Ectodermal cell (in vitro differentiated cells): Measurements from ENCODE around the gene FAM199X.
"Not testable (repeated sequence)": the region's sequence is repeated elsewhere in the genome, so short reads cannot be mapped to it uniquely, and the experiment has no call there.

Experiments used
- H3K27ac ChIP-seq: 2 replicates; pipeline ENCODE4 v1.7.0; 2013; ENCODE audit warnings: mild to moderate bottlenecking, low read depth, low read length; ENCODE audit not compliant: insufficient read depth, poor library complexity, severe bottlenecking
- H3K27me3 ChIP-seq: 2 replicates; pipeline ENCODE4 v1.7.0; 2013; ENCODE audit warnings: mild to moderate bottlenecking, low read length; ENCODE audit not compliant: insufficient read depth, control insufficient read depth, poor library complexity, severe bottlenecking
- H3K36me3 ChIP-seq: one replicate; pipeline ENCODE4 v1.7.0; 2013; ENCODE audit warnings: low read length; ENCODE audit not compliant: control insufficient read depth, insufficient read depth
- H3K4me1 ChIP-seq: one replicate; pipeline ENCODE4 v1.7.0; 2013; ENCODE audit warnings: low read length; ENCODE audit not compliant: control insufficient read depth, insufficient read depth
- H3K4me3 ChIP-seq: 2 replicates; pipeline ENCODE4 v1.7.0; 2013; ENCODE audit warnings: low read depth, low read length, control low read depth; ENCODE audit not compliant: insufficient read depth
- H3K9me3 ChIP-seq: 2 replicates; pipeline ENCODE4 v1.7.0; 2013; ENCODE audit warnings: mild to moderate bottlenecking, low read length, moderate library complexity; ENCODE audit not compliant: control insufficient read depth
- WGBS, 2 experiments: methylation state at CpG; one replicate each; pipeline ENCODE4 v1.1.7; 2013; ENCODE audit warnings: missing lambda C conversion rate in 2 of 2; 5-methylcytosine and 5-hydroxymethylcytosine counted together

The FAM199X gene

DNA sequence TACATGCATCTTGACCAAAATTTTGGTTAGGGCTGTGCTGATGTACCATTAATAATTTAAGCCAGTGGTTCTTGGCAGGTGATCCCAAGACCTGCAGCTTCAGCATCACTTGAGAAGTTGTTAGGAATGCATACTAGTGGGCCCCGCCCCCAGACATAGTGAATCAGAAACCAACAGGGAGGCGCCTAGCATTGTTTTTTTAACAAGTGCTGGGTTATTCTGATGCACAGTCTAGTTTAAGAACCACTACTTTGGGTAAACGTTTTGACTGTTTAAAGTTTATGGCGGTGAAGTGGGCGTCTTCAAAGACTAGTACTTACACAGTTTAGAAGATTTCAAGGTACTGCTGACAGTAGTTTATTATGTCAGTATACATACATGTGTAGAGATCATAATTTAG, 23.6 kb downstream of the FAM199X start:
- no peaks in the 10 kb centered on the region for H3K9me3 ChIP-seq
- no peak overlapping the region for H3K27ac ChIP-seq
- 90 to 96% methylated on average over 2 to 5 of the region's 5 CpGs for WGBS, 2 experiments
- no peaks in the 10 kb centered on the region for H3K36me3 ChIP-seq
- no peaks in the 10 kb centered on the region for H3K4me1 ChIP-seq
- no peaks in the 10 kb centered on the region for H3K27me3 ChIP-seq
- H3K4me3 ChIP-seq, result no peak overlapping the region

- Histone ChIP-seq H3K36me3 (no peaks in the 10 kb centered on the region), H3K4me1 (no peaks in the 10 kb centered on the region), H3K27me3 (no peaks in the 10 kb centered on the region), H3K9me3 (no peaks in the 10 kb centered on the region), H3K27ac (no peak overlapping the region), H3K4me3 (no peak overlapping the region)
- 92 to 93% methylated on average over 2 of the region's 2 CpGs for WGBS, 2 experiments
These were observed 27.2 kb downstream of the FAM199X start for GRCh38 chrX:104193485-104193884.

- 63 to 87% methylated on average over 1 of the region's 1 CpG for WGBS, 2 experiments
- Histone ChIP-seq H3K36me3 (no peaks in the 10 kb centered on the region), H3K4me3 (no peak overlapping the region), H3K9me3 (no peaks in the 10 kb centered on the region), H3K27ac (no peak overlapping the region), H3K4me1 (no peaks in the 10 kb centered on the region), H3K27me3 (no peaks in the 10 kb centered on the region)
These were observed 28.8 kb downstream of the FAM199X start for GRCh38 chrX:104195013-104195412.

- 89 to 100% methylated on average over 1 of the region's 1 CpG for WGBS, 2 experiments
- H3K9me3 ChIP-seq, result no peaks in the 10 kb centered on the region
- no peak overlapping the region for H3K4me3 ChIP-seq
These were observed 29.3 kb downstream of the FAM199X start for GRCh38 chrX:104195489-104196084.

DNA sequence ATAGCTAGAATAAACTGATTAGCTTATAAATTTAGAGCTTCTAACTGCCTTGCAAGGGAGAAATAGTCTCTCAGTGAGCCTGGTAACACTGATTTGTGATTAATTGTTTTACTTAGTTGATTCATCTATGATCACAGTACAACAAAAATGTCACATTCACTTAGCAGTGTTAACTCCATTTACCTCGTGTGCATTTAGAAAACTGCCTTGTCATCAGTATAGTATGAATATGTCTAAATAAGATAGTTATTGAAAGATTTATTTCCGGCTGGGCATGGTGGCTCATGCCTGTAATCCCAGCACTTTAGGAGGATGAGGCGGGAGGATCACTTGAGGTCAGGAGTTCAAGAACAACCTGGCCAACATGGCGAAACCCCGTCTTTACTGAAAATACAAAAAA, 39.3 kb downstream of the FAM199X start:
- Histone ChIP-seq H3K4me3 (no peak overlapping the region), H3K27ac (no peak overlapping the region), H3K27me3 (no peaks in the 10 kb centered on the region), H3K4me1 (no peaks in the 10 kb centered on the region), H3K9me3 (no peaks in the 10 kb centered on the region), H3K36me3 (no peaks in the 10 kb centered on the region)
- 90 to 93% methylated on average over 4 to 5 of the region's 5 CpGs for WGBS, 2 experiments

More at GRCh38 chrX:104195489-104196084, 29.3 kb downstream of the FAM199X start:
- no peaks in the 10 kb centered on the region for H3K27me3 ChIP-seq
- no peak overlapping the region for H3K27ac ChIP-seq
- H3K4me1 ChIP-seq, result no peaks in the 10 kb centered on the region
- no peaks in the 10 kb centered on the region for H3K36me3 ChIP-seq

DNA sequence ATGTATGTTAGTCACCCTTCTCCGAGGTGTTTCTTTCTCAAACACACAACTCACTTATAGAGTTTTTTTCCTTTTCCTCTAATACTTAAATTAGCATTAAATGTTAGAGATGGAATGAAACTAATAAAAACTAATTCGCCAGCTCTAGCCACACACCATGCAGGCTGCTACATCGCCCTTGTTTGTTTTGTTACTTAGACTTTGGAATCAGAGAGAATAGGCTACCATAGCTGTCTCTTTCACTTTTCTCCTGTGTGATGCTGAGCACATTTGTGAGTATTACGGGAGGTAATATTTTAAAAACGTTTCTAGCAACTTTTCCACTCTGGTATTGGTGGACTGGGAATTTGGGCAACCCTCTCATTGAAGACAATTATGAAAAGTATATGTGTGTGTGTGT, 44.9 kb downstream of the FAM199X start:
- WGBS, 2 experiments, result 67 to 76% methylated on average over 1 to 4 of the region's 5 CpGs
- no peak overlapping the region for H3K27ac ChIP-seq

GRCh38 chrX:104230060-104230459, 63.8 kb downstream of the FAM199X start:
- H3K4me3 ChIP-seq, H3K9me3 ChIP-seq, H3K27me3 ChIP-seq, H3K27ac ChIP-seq, H3K36me3 ChIP-seq, H3K4me1 ChIP-seq: not testable (repeated sequence)
- WGBS, 2 experiments, result 94 to 96% methylated on average over 9 to 10 of the region's 10 CpGs

More for the DNA sequence above, 44.9 kb downstream of the FAM199X start:
- Histone ChIP-seq H3K9me3 (no peaks in the 10 kb centered on the region), H3K27me3 (no peaks in the 10 kb centered on the region), H3K36me3 (no peaks in the 10 kb centered on the region), H3K4me1 (no peaks in the 10 kb centered on the region), H3K4me3 (no peak overlapping the region)
